Stimulated activated naive CD8-positive, alpha-beta T cell treated with anti-CD3 and anti-CD28 coated beads, Interleukin-15, amount 100 ng/mL, for 72 hours (primary cell): Measurements from ENCODE around the gene PDXP.

ENCODE experiments used
- ATAC-seq: fragments of 150-1000 bp; cut with Tn5 transposase; 2 replicates; pipeline ENCODE4 v1.10.0; 2021; ENCODE audit warnings: mild to moderate bottlenecking, moderate library complexity
- DNase-seq, 2 donors: peaks; one replicate each; pipeline ENCODE4 v3.0.0; 2021 to 2022
- H3K27ac Mint-ChIP-seq, 2 donors: one replicate each; pipeline ENCODE4 v1.8.0; 2022; ENCODE audit warnings: mild to moderate bottlenecking in 2 of 2, mixed read lengths in 2 of 2, moderate library complexity in 2 of 2
- H3K27me3 Mint-ChIP-seq: one replicate; pipeline ENCODE4 v1.8.0; 2022; ENCODE audit warnings: mixed read lengths
- H3K4me1 Mint-ChIP-seq: one replicate; pipeline ENCODE4 v1.8.0; 2022; ENCODE audit warnings: mild to moderate bottlenecking, mixed read lengths
- H3K4me3 Mint-ChIP-seq, 2 donors: one replicate each; pipeline ENCODE4 v1.8.0; 2022; ENCODE audit warnings: mild to moderate bottlenecking in 2 of 2, mixed read lengths in 2 of 2, moderate library complexity in 1 of 2
- H3K9me3 Mint-ChIP-seq, 2 donors: one replicate each; pipeline ENCODE4 v1.8.0; 2022; ENCODE audit warnings: mixed read lengths in 2 of 2

PDXP gene

DNA sequence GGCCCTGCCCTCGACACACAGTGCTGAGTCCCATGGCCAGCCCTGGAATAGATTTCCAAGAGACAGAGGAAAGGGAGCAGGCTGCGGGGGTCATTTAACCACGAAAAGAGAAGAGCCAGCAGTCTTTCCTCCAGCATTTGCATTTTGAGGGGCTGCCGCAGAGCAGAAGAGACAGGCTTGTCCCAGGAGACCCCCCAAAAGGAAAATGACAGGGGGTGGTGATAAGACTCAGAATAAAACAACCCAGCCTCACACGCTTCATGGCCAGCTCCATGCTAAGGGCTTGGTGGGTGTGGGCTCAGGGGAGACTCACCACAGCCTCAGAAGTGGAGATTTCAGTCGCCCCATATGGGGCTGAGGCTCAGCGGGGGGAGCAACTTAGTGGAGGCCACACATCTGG, 55.2 kb downstream of the PDXP start:
- Mint-ChIP-seq H3K27me3 (no peaks in the 10 kb centered on the region), H3K4me3 (no peak overlapping the region), H3K9me3 (no peaks in the 10 kb centered on the region), H3K27ac (no peak overlapping the region), H3K4me1 (peaks cover 5% of the 10 kb centered on the region)
- ATAC-seq = no peak
- no peak for DNase-seq

- Mint-ChIP-seq H3K9me3 (no peaks in the 10 kb centered on the region), H3K4me3 (no peak overlapping the region), H3K27ac (no peak overlapping the region)
Measured at GRCh38 chr22:37714634-37715033, 56.1 kb downstream of the PDXP start.

DNA sequence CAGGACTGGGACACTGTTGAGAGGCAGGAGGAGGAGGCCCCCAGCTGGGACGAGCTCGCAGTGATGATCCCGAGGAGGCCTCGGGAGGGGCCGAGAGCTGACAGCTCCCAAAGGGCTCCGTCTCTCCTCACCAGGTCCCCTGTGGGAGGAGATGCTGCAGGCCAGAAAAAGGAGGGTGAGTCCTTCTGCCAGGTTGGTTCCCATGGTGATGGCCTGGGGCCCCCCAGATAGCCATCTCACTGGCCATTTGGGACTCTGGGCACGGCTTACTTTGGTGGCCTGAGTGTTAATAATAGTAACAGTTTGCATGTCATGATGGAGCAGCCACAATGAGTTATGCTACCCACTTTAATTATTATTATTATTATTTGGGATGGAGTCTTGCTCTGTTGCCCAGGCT, 57.2 kb downstream of the PDXP start:
- DNase-seq (no peak), ATAC-seq (no peak)
- H3K27ac Mint-ChIP-seq = no peak overlapping the region
- no peaks in the 10 kb centered on the region for H3K27me3 Mint-ChIP-seq
- peaks cover 2% of the 10 kb centered on the region for H3K4me1 Mint-ChIP-seq
- H3K4me3 Mint-ChIP-seq = no peak overlapping the region
- no peaks in the 10 kb centered on the region for H3K9me3 Mint-ChIP-seq

More at GRCh38 chr22:37714634-37715033, 56.1 kb downstream of the PDXP start:
- ATAC-seq (no peak), DNase-seq (no peak)
- peaks cover 5% of the 10 kb centered on the region for H3K4me1 Mint-ChIP-seq
- H3K27me3 Mint-ChIP-seq = no peaks in the 10 kb centered on the region
